Measurements from ENCODE around the gene CHRM4.

CHRM4 gene

DNA sequence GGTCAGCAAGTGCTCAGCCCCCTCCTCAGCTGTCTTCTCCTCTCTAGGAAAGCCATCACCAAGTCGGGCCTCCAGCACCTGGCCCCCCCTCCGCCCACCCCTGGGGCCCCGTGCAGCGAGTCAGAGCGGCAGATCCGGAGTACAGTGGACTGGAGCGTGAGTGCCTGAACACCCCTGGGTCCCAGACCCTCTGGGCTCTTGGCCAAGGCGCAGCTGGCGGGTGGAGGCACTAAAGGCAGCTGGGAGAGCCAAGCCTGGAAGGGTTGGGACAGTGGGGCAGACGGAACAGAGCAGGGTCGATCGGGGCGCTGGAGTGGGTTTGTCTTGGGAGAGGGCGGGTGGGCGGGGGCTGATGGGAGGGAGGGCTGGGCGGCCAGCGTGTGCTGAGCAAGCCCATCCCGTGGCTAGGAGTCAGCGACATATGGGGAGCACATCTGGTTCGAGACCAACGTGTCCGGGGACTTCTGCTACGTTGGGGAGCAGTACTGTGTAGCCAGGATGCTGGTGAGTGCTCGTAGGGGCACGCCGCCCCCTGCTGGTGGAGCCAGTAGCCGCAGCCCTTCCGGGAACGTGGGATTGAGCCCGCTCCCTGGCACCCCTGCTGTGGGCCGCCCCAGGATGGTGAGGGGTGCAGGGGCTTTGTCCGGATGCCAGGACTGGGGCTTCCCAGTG is 24.2 kb downstream of the CHRM4 start:
- DNase-seq, result peak; percentile 38 to 48

GRCh38 chr11:46366661-46367161 is 24.9 kb downstream of the CHRM4 start:
- DNase-seq, result no peak

- no peak for DNase-seq
Observed at GRCh38 chr11:46366260-46366659, 25.3 kb downstream of the CHRM4 start.

DNA sequence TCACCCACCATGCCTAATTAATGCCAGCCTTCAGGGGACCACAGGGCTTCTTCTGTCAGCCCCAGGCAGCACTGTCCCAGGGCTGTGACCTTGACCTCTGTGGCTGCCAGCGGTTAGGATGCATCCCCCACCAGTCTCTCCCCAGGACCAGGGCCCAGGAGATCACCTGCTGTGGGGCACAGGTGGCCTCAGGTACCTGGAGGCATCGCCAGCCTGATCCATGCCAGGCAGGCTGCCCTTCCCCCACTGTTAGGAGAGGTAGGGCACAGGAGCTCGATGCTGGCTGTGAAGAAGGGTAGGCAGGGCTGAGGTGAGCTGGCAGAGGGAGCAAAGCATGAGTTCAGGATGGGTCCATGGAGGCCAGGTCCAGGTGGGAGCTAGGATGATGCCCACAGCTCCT is 26.8 kb downstream of the CHRM4 start:
- no peak for DNase-seq

- DNase-seq, result no peak
Observed at GRCh38 chr11:46364056-46364455, 27.5 kb downstream of the CHRM4 start.

GRCh38 chr11:46363455-46364005 is 28.0 kb downstream of the CHRM4 start:
- no peak for DNase-seq

DNA sequence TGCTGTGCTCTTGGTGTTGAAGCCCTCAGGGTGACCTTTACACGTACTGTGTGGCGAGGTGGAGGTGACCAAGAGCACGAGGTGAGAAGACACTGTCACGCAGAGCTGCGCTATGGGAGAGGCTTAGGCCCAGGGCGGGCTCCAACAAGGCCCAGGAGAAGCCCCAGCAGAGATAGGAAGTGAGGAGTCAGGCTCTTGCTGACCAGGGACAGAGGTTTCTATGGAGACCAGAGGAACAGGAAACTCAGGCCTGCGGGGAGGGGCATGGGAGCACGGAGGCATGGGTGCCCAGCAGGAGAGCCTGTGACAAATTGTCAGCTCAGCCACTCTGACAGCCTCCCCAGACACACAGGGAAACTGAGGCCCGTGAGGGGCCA is 28.6 kb downstream of the CHRM4 start:
- DNase-seq, result peak; percentile 26 to 28

GRCh38 chr11:46362156-46363030 is 29.2 kb downstream of the CHRM4 start:
- DNase-seq, result no peak

DNA sequence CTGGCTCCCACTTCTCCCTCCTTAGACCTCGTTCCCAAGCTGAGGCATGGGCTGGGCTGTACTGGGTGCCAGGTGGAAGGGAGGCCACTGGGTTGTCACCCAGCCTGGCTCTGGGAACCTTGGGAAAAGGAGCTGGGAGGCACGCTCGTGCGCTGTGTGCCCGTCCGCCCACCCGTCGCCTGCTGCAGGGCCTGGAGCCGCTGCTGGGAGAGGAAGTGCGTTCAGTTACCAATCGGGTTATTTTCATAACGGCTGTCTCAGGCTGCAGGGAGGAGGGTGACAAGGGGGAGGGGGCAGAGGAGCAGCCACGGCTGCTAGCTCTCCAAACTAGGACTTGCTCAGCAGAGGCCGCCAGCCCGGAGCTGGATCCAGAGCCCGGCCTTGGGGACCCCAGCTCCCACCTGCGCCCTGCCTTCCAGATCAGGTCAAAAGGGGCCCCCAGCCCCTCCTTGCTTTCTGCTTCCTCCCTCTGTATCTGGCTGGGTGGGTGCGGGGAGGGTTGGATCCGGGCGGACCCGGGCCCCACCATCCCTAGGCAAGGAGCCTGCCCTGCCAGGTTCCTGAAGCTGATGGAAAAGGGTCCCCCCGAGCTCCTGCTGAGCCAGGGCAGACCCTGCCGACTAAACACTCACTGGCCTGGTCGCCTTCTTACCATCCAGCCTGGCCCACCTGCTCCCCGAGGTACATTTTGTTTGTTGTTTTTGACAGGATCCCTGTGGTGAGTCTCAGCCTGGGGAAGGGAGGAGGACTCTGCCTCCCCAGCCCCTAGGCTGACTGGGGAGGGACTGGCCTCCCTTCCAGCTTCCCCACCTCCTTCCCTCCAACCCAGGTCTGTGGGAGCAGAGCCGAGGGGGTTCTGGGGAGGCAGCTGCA is 30.1 kb downstream of the CHRM4 start:
- peak; percentile 76 to 89 for DNase-seq

DNA sequence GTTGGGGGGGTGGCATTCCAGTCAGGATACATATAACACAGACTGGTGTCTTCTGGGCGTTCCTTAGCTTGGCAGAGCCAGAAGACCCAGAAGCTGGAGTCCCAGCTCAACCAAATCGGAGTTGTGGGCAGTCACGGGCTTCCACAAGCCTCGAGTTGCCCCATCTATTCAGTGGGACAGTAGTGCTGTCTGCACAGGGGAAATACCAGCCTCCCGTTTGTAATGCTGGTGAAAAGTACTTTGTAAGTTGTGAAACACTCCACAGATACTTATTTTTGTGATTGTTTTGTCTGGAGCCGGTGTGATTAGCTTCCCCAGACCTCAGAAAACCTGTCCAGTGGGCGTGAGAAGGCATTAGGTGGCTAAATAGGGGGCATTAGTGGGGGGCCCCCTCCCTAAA is 30.7 kb downstream of the CHRM4 start:
- no peak for DNase-seq

GRCh38 chr11:46359953-46360352 is 31.6 kb downstream of the CHRM4 start:
- no peak for DNase-seq

- peak; percentile 85 to 95 for DNase-seq
Observed at GRCh38 chr11:46357483-46357936, 34.1 kb downstream of the CHRM4 start.

DNA sequence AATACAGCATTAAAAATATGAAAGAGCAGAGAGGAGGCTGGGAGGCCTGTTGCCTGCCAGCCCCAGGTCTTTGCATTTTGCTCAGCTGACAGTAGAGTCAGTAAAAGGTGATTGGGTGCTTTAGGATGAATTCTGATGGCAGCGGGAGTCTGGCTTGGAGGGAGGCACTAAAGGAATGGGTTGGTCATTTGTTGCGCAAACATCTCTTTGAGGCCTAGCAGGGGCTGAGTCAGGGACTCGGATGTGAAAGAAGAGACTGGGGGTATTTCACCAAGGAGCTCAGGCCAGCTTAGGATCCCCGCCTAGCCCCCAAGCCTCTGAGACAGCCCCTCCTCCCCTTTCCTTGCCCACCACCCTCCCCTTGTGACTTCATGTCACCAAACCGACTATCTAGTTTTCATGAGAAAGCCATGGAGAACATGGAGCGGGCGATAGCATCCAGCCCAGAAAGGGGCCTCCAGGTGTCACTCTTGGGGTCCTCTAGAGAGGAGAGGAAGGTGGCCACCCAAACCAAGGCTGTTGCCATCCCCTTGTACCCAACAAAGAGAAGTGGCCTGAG is 34.6 kb downstream of the CHRM4 start:
- DNase-seq, result no peak

DNA sequence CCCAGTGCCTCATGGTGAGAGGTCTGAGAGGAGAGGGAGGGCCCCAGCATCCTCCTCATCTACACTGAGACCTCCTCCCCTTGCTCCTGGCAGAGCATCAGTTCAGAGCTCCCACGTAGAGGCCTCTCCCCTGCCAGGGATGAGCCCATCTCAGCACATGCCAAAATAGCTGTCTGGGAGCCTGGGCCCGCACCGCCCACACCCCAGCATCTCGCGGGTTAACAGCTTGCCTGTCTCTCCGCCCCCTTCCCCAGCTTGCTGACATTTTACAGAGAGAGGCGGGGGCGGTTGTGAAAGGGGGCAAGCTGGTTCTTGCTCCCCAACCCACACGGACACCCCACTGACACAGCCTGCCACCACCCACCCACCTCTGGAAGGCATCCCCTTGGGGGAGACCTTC is 37.9 kb downstream of the CHRM4 start:
- DNase-seq, result no peak

DNA sequence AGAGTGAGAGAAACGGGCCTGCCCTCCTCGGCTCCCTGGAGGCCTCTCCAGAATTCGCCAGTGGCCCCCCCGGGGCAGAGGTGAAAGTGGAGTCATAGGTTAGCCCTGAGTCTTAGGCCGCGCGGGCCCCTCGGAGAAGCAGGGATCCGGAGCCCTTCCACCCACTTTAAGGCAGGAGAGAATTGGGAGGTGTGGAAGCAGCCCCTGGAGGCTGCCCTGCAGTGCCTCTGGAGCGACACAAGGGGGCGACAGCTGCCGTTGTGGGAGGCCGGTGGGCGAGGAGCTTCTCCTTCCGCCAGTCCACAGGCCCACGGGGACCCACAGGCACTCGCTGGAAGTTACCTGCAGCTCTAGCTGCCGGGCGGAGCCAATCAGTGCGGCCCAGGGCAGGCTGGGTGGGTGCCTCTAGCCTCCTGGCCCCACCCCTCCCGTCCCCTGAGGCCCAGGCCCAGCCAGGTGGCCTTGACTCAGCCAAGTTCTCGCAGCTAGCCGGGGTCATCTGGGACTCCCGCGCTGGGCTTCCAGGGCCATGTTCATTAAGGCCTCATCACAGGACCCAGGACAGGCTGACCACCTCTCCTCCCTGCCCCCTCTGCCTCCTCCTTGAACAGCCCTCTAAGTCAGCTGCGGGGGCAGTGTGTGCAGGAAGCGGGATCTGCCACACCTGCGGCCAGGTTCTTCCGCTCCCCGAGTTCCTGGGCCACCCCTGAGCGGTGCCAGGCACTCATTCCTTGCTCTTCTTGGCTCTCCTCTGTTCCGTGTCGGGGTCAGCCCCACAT is 39.3 kb downstream of the CHRM4 start:
- DNase-seq, result peak; percentile 25 to 29

- no peak for DNase-seq
Observed at GRCh38 chr11:46351606-46352005, 40.0 kb downstream of the CHRM4 start.

GRCh38 chr11:46351148-46351547 is 40.4 kb downstream of the CHRM4 start:
- peak in 1 of 2 experiments; percentile 27 for DNase-seq

GRCh38 chr11:46350695-46351094 is 40.9 kb downstream of the CHRM4 start:
- no peak for DNase-seq

DNA sequence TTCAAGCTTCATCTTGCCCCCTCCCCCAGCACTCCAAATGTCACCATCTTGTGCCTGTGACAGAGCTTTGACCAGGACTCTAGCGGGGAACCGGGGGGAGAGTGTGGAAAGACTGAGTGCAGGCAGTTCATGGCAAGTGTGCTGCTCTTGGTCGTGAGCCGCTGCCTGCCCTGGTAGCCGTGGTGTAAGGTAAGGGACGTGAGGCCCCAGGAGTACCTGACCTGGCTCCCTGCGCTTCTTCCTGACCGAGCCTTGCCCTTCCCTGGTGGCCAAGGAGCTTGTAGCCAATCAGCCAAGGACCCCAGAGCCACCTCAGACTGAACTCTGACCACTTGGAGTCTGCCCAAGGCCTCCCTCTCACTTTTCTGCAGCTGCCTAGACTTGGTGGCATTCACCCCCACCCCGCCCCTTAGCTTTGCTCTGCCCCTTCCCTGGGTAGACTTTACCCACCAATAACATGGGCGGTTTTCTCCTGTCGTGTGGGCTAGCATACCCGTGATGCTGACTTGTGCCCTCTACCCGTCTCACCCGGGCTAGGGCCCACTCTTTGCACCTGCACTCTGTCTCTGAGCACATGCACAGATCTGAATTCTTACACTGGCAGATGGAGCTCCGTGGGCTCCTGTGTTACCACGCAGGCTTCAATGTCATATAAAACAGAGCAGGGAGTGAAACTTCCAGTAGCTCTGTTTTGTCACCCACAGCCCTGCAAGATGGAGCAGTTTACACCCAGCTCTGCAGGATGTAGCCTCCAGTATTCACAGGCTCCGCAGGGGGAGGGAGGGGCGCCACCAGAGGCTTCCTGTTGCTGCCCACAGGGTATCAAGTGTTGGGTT is 42.8 kb downstream of the CHRM4 start:
- DNase-seq, result peak; percentile 35 to 61

DNA sequence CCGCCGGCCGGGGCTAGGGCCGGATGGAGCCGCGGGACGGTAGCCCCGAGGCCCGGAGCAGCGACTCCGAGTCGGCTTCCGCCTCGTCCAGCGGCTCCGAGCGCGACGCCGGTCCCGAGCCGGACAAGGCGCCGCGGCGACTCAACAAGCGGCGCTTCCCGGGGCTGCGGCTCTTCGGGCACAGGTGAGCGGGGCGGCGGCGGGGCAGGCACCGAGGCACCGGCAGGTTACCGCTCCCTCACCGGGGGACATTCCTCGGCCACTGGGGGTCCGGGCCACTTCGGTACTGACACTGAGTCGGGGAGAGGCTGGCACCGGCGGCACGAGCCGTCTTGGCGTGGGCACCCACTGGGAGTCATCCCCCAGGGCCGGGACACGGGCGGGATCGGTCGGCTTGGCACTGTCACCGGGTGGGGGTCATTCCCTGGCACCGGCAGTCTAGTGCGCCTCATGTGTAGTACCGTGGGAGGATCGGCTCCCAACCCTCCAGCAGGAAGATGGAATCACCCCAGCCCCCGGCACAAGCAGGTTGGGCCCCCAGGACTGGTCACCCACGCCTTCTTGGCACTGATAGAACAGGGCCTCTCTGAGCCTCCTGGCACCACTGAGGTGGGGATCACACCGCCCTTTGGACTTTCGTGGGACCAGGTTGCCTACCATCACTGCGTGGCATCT is 43.8 kb downstream of the CHRM4 start:
- DNase-seq, result no peak
